GM12874 (cell line): Measurements from ENCODE around the gene PCK2.

Experiments used
- TF ChIP-seq, protein P1 (sequence below): IDR thresholded peaks from 2 replicates; pipeline ENCODE4 v1.5.1; 2011; ENCODE audit warnings: low read depth, mild to moderate bottlenecking, control low read depth, low read length, moderate library complexity; ENCODE audit not compliant: insufficient read depth

PCK2 gene

GRCh38 chr14:24076302-24076601 lies 17.9 kb upstream of the PCK2 start:
- TF ChIP-seq, protein P1, sequence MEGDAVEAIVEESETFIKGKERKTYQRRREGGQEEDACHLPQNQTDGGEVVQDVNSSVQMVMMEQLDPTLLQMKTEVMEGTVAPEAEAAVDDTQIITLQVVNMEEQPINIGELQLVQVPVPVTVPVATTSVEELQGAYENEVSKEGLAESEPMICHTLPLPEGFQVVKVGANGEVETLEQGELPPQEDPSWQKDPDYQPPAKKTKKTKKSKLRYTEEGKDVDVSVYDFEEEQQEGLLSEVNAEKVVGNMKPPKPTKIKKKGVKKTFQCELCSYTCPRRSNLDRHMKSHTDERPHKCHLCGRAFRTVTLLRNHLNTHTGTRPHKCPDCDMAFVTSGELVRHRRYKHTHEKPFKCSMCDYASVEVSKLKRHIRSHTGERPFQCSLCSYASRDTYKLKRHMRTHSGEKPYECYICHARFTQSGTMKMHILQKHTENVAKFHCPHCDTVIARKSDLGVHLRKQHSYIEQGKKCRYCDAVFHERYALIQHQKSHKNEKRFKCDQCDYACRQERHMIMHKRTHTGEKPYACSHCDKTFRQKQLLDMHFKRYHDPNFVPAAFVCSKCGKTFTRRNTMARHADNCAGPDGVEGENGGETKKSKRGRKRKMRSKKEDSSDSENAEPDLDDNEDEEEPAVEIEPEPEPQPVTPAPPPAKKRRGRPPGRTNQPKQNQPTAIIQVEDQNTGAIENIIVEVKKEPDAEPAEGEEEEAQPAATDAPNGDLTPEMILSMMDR, result no peak

GRCh38 chr14:24077086-24077485 lies 17.0 kb upstream of the PCK2 start:
- TF ChIP-seq, protein P1, result no peak

- TF ChIP-seq, protein P1, result no peak
Observed at GRCh38 chr14:24078146-24078545, 16.0 kb upstream of the PCK2 start.

- TF ChIP-seq, protein P1, result no peak
Observed at GRCh38 chr14:24079491-24080141, 14.5 kb upstream of the PCK2 start.

- TF ChIP-seq, protein P1, result no peak
Observed at GRCh38 chr14:24080142-24080530, 14.0 kb upstream of the PCK2 start.

DNA sequence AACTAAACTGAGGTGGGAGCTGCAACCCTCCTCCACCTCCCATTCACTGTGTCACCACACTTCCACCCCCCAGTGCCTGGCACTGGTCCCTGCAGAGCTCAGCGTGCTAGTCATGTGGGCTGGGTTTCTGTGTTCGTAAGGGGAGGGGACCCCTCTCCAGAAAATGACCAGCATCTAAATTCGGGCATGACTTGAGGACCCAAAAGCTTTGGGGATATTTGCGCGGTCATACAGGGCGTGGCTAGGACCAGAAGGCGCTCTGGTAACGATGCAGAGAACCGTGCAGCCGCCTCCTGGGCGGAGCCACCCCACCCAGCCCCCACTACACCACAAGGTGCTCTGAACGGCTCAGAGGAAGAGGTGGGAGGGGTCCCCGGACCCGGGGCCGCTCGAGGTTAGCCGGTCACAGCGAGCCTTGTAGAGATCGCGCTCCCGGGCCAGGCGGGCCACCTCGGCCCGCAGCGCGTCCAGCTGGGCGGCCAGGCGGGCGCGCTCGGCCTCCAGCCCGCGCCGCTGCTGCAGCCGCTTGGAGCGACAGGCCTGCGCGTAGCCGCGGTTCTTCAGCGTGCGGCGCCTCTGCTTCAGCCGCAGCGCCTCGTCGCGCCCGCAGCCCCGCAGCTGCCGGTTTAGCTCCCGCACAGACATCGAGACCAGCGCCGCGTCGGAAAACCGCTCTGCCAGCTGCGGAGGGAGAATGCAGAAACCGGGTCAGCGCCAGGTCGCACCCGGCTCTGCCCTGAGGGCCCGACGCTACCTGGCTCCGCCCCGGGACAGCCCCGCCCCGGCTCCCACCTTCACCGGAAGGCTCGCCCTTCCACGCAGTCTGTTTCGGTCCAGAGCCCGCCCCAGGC lies 13.0 kb upstream of the PCK2 start:
- TF ChIP-seq, protein P1, result no peak

DNA sequence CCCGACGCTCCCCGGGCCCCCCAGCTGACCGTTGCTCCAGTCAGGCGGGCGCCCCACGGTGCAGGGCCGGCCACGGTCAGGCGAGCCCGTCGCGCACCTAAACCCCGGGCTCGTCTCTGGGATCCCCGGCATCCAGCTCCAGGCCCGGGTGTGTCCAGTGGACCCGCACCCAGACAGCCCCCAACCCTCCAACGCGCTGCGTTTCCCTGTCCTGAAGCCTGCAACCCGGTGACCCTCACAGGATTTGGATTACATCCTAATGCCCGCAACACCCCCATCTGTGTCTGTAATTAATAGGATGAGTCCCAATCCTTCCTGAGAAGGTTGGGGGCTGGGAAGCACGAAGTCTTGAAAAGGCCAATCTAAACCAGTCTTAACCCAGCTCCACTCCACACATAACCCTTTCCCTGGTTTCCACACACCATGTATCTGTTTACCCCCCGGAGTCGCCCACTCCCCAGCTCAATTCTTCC lies 12.3 kb upstream of the PCK2 start:
- TF ChIP-seq, protein P1, result no peak
